Measurements from ENCODE around the gene ATG12. TPM values are rescaled to one million over a fixed set of nuclear protein-coding genes. Genes with fewer than 3 reads are reported as not detected.
A peak's percentile ranks its signal among the peaks of the same experiment; 100 is the strongest.

Gene ATG12
- total and polyA plus RNA-seq, 2 of the 13 experiments (the other 11 are each of a cell fraction or from before 2014, with no cell fraction given), result 46.4 to 58.1 TPM

- H3K9ac ChIP-seq (ENCODE audit: insufficient read depth, low read depth, low read length), result peak overlapping the region; percentile 94
- H3K9me3 ChIP-seq (ENCODE audit: low read length), result no peaks in the 10 kb centered on the region
- POLR2A ChIA-PET, result no interaction called here
- H3K79me2 ChIP-seq (ENCODE audit: insufficient read depth, low read length), result peaks cover 91% of the 10 kb centered on the region
- peaks cover 62% of the 10 kb centered on the region for H3K4me1 ChIP-seq (ENCODE audit: insufficient read depth, low read length)
- peak; percentile 74 for TF ChIP-seq CEBPB (IDR thresholded peaks at IDR 0.05; ENCODE audit: borderline replicate concordance, low read depth, low read length)
- TF ChIP-seq ZNF136 (CRISPR knock-in tag; IDR thresholded peaks at IDR 0.05; ENCODE audit: low read depth), result no peak
- peak overlapping the region; percentile 77 to 98 (median 91) for H3K4me3 ChIP-seq (replicated peaks in 1 of 3; ENCODE audit: insufficient read depth in 1 of 3, low read depth in 2 of 3, low read length in 3 of 3)
- in situ Hi-C loops (cut with HindIII; ENCODE audit: extremely low pct_ligation_motif_present, low pct_unique_long_range_greater_than_20kb) (loop anchor here (25.0 kb wide), 1 partner anchor 219 kb away; no protein-coding TSS in a partner anchor), intact Hi-C loops (cut with micrococcal nuclease; ENCODE audit: unreplicated experiment) (loop anchor here (5.0 kb wide), 2 partner anchors 244 to 301 kb away; partner anchors contain the start of genes COMMD10 and FEM1C)
- FAIRE-seq, result no peak
- H3K36me3 ChIP-seq (replicated peaks in 1 of 2; ENCODE audit: control insufficient read depth in 1 of 2, insufficient read depth in 2 of 2, low read length in 2 of 2), result no peaks in the 10 kb centered on the region
- no peaks in the 10 kb centered on the region; a peak in 1 of 5 replicates for H3K27me3 ChIP-seq (ENCODE audit: control insufficient read depth in 1 of 2, insufficient read depth in 2 of 2, low read length in 2 of 2)
- CTCF ChIA-PET (ENCODE audit: low intra/inter-chr PET ratio, low total read pairs), result no interaction called here
- no TSS peak for BruUV-seq (replicated peaks)
- 32% methylated on average over 6 of the region's 6 CpGs for WGBS (ENCODE audit: low lambda C conversion rate)
- peak overlapping the region; percentile 60 for H3K27ac ChIP-seq (ENCODE audit: extremely low read length, insufficient read depth, low read length)
- H4K20me1 ChIP-seq (ENCODE audit: insufficient read depth, low read length), result peaks cover 7% of the 10 kb centered on the region; the same call in 1 of the 2 replicates
- no peak overlapping the region for H2AFZ ChIP-seq (ENCODE audit: low read length)
- no peak for DNase-seq (ENCODE audit: low spot score)
- H3K4me2 ChIP-seq (ENCODE audit: low read depth, low read length), result peak overlapping the region; percentile 77
- no peak for ATAC-seq
Measured at GRCh38 chr5:115843444-115844130, 2.2 kb upstream of the ATG12 start.

DNA sequence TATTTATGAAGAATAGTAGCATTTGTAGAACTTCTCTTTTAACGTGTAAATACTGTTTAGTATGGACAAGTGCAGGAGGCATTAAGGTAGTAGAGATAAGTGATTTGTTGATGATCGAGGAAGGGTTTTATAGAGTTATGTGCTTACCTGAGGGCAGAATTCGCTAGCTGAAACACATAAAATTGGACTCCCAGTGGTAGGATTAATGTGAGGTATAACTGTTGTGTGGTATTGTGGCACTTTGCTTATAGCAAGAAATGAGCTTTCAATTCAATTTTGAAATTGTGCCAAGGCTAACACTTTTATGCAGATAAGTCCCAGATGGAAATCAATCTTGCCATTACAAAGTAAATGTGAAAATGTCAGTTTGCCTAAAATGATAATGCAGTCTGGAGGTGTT is 1.6 kb upstream of the ATG12 start:
- Histone ChIP-seq H4K20me1 (ENCODE audit: insufficient read depth, low read length) (peaks cover 13% of the 10 kb centered on the region), H3K4me1 (ENCODE audit: insufficient read depth, low read length) (peaks cover 62% of the 10 kb centered on the region), H3K79me2 (ENCODE audit: insufficient read depth, low read length) (peaks cover 91% of the 10 kb centered on the region), H3K36me3 (replicated peaks in 1 of 2; ENCODE audit: control insufficient read depth in 1 of 2, insufficient read depth in 2 of 2, low read length in 2 of 2) (0 out of 5 replicates have a peak, but pooled peaks cover 0 to 2% of the 10 kb centered on the region in 2 experiments), H3K27ac (ENCODE audit: extremely low read length, insufficient read depth, low read length) (peak overlapping the region; percentile 99), H2AFZ (ENCODE audit: low read length) (no peak overlapping the region), H3K9ac (ENCODE audit: insufficient read depth, low read depth, low read length) (peak overlapping the region; percentile 94), H3K27me3 (ENCODE audit: control insufficient read depth in 1 of 2, insufficient read depth in 2 of 2, low read length in 2 of 2) (no peaks in the 10 kb centered on the region; a peak in 1 of 5 replicates), H3K4me2 (ENCODE audit: low read depth, low read length) (peak overlapping the region; percentile 77), H3K9me3 (ENCODE audit: low read length) (no peaks in the 10 kb centered on the region), H3K4me3 (replicated peaks in 1 of 3; ENCODE audit: insufficient read depth in 1 of 3, low read depth in 2 of 3, low read length in 3 of 3) (peak overlapping the region; percentile 77 to 98 (median 91))
- 6% methylated on average over 3 of the region's 3 CpGs for WGBS (ENCODE audit: low lambda C conversion rate)
- ChIA-PET CTCF (ENCODE audit: low intra/inter-chr PET ratio, low total read pairs) (no interaction called here), POLR2A (no interaction called here)
- no peak for DNase-seq (ENCODE audit: low spot score)
- TF ChIP-seq ZSCAN22 (CRISPR knock-in tag; IDR thresholded peaks at IDR 0.05), result no peak
- no peak for TF ChIP-seq MEIS1 (CRISPR knock-in tag; IDR thresholded peaks at IDR 0.05; ENCODE audit: borderline replicate concordance)
- TF ChIP-seq ELF1 (CRISPR knock-in tag; IDR thresholded peaks at IDR 0.05), result no peak
- no peak for TF ChIP-seq ATF1 (CRISPR knock-in tag; IDR thresholded peaks at IDR 0.05)
- TF ChIP-seq ZSCAN31 (CRISPR knock-in tag; IDR thresholded peaks at IDR 0.05; ENCODE audit: low read depth), result no peak
- TF ChIP-seq IRF2 (CRISPR knock-in tag; IDR thresholded peaks at IDR 0.05), result no peak
- TF ChIP-seq ZNF776 (CRISPR knock-in tag; IDR thresholded peaks at IDR 0.05), result no peak
- intact Hi-C loops (cut with micrococcal nuclease; ENCODE audit: unreplicated experiment), result loop anchor here (5.0 kb wide), 2 partner anchors 244 to 301 kb away; partner anchors contain the start of genes COMMD10 and FEM1C
- BruUV-seq (replicated peaks), result TSS peak; percentile 53
- in situ Hi-C loops (cut with HindIII; ENCODE audit: extremely low pct_ligation_motif_present, low pct_unique_long_range_greater_than_20kb), result loop anchor here (25.0 kb wide), 1 partner anchor 219 kb away; no protein-coding TSS in a partner anchor
- no peak for ATAC-seq
- no peak for FAIRE-seq

Measured in HepG2 (cell line).